Neural cell (in vitro differentiated cells): ENCODE measurements around the gene NLRP10. TPM values are rescaled to one million over a fixed set of nuclear protein-coding genes. Genes with fewer than 3 reads are reported as not detected.
"Not testable (repeated sequence)": the region's sequence is repeated elsewhere in the genome, so short reads cannot be mapped to it uniquely, and the experiment has no call there.

Source experiments
- H2AFZ ChIP-seq: fragments of 200-600, 300-800 bp; sonication (generic), shearing (Covaris generic); 2 replicates; pipeline ENCODE4 v1.6.0; 2014; ENCODE audit warnings: low read depth, mild to moderate bottlenecking, antibody characterized with exemption, low read length, moderate library complexity
- H3F3A ChIP-seq: fragments of 200-600 bp; shearing (Covaris generic); 2 replicates; pipeline ENCODE4 v1.6.1; 2016; ENCODE audit warnings: mild to moderate bottlenecking, moderate library complexity, mixed read lengths, antibody characterized with exemption, low read length; ENCODE audit not compliant: insufficient read depth, poor library complexity, severe bottlenecking
- H3K27ac ChIP-seq: fragments of 200-600, 300-800 bp; sonication (generic), shearing (Covaris generic); 2 replicates; pipeline ENCODE4 v1.5.1; 2014; ENCODE audit warnings: mild to moderate bottlenecking, low read length, moderate library complexity
- H3K27me3 ChIP-seq: fragments of 300-800, 200-600 bp; sonication (generic), shearing (Covaris generic); 2 replicates; pipeline ENCODE4 v1.6.0; 2014; ENCODE audit warnings: mild to moderate bottlenecking, low read depth, low read length, moderate library complexity; ENCODE audit not compliant: insufficient read depth
- H3K36me3 ChIP-seq: fragments of 300-800, 200-600 bp; sonication (generic), shearing (Covaris generic); 2 replicates; pipeline ENCODE4 v1.5.1; 2014; ENCODE audit warnings: mild to moderate bottlenecking, antibody characterized with exemption, low read length, moderate library complexity; ENCODE audit not compliant: insufficient read depth
- H3K4me2 ChIP-seq: fragments of 300-800, 200-600 bp; sonication (generic), shearing (Covaris generic); 2 replicates; pipeline ENCODE4 v1.6.0; 2014; ENCODE audit warnings: mild to moderate bottlenecking, low read length
- H3K4me3 ChIP-seq: fragments of 300-800, 200-600 bp; sonication (generic), shearing (Covaris generic); 2 replicates; pipeline ENCODE4 v1.5.1; 2014; ENCODE audit warnings: mild to moderate bottlenecking, low read length, moderate library complexity
- H3K79me2 ChIP-seq: fragments of 200-600 bp; shearing (Covaris generic); replicated peaks from 2 replicates; pipeline ENCODE4 v1.6.0; 2014; ENCODE audit warnings: mild to moderate bottlenecking, low read length, moderate library complexity; ENCODE audit not compliant: insufficient read depth
- H3K9ac ChIP-seq: fragments of 300-800, 200-600 bp; sonication (generic), shearing (Covaris generic); 2 replicates; pipeline ENCODE4 v1.6.1; 2016; ENCODE audit warnings: mild to moderate bottlenecking, low read length, mixed read lengths
- H3K9me2 ChIP-seq: fragments of 200-600 bp; shearing (Covaris generic); 2 replicates; pipeline ENCODE4 v1.6.1; 2016; ENCODE audit warnings: mild to moderate bottlenecking, low read length, mixed read lengths; ENCODE audit not compliant: insufficient read depth
- H3K9me3 ChIP-seq: fragments of 200-600, 300-800 bp; sonication (generic), shearing (Covaris generic); 2 replicates; pipeline ENCODE4 v1.6.1; 2016; ENCODE audit warnings: mild to moderate bottlenecking, mixed run types, low read length, moderate library complexity, mixed read lengths
- H4K20me1 ChIP-seq: fragments of 200-600 bp; shearing (Covaris generic); 2 replicates; pipeline ENCODE4 v1.6.1; 2016; ENCODE audit warnings: mild to moderate bottlenecking, mixed run types; ENCODE audit not compliant: insufficient read depth
- CTCF ChIP-seq: fragments of 450-650 bp; IDR thresholded peaks from 2 replicates; pipeline ENCODE4 v1.5.1; 2014; ENCODE audit warnings: antibody characterized with exemption, mild to moderate bottlenecking, moderate library complexity; ENCODE audit not compliant: poor library complexity, severe bottlenecking
- EP300 ChIP-seq: fragments of 450-650 bp; conservative IDR thresholded peaks from 2 replicates; pipeline ENCODE4 v1.6.1; 2014; ENCODE audit warnings: antibody characterized with exemption, mild to moderate bottlenecking, moderate library complexity; ENCODE audit not compliant: poor library complexity, severe bottlenecking
- MXI1 ChIP-seq: fragments of 450-650 bp; conservative IDR thresholded peaks from 2 replicates; pipeline ENCODE4 v1.6.1; 2014; ENCODE audit warnings: antibody characterized with exemption, mild to moderate bottlenecking; ENCODE audit not compliant: poor library complexity, severe bottlenecking
- POLR2AphosphoS5 ChIP-seq: IDR thresholded peaks from 2 replicates; pipeline ENCODE4 v1.6.1; 2012
- RAD21 ChIP-seq: fragments of 450-650 bp; conservative IDR thresholded peaks from 2 replicates; pipeline ENCODE4 v1.6.1; 2014; ENCODE audit warnings: antibody characterized with exemption, mild to moderate bottlenecking, moderate library complexity
- REST ChIP-seq: IDR thresholded peaks from 2 replicates; pipeline ENCODE4 v1.6.1; 2012; ENCODE audit warnings: borderline replicate concordance
- SMC3 ChIP-seq: fragments of 450-650 bp; conservative IDR thresholded peaks from 2 replicates; pipeline ENCODE4 v1.6.1; 2014; ENCODE audit warnings: antibody characterized with exemption, mild to moderate bottlenecking, moderate library complexity; ENCODE audit not compliant: poor library complexity
- TAF1 ChIP-seq: IDR thresholded peaks from 2 replicates; pipeline ENCODE4 v1.6.1; 2012; ENCODE audit warnings: low read depth
- polyA plus RNA-seq: library from polyadenylated mRNA; depleted of rRNA; stranded (reverse); fragments of >200 nt; gene quantifications from 2 replicates; pipeline ENCODE4 v1.2.3, GENCODE V29; 2014

Gene NLRP10
- polyA plus RNA-seq, 1 donor from 2014 or later, result not detected

- peaks cover 14% of the 10 kb centered on the region for H3K36me3 ChIP-seq
- H2AFZ ChIP-seq, result no peak overlapping the region
- TF ChIP-seq MXI1 (no peak), POLR2AphosphoS5 (no peak), EP300 (no peak), REST (no peak), SMC3 (no peak), CTCF (no peak), TAF1 (no peak), RAD21 (no peak)
- no peak overlapping the region for H3K9ac ChIP-seq
- H3K4me2 ChIP-seq, result no peak overlapping the region
- H3F3A ChIP-seq, result no peaks in the 10 kb centered on the region
- no peaks in the 10 kb centered on the region for H3K9me3 ChIP-seq
- no peak overlapping the region for H3K4me3 ChIP-seq
- no peak overlapping the region for H3K27ac ChIP-seq
- H3K79me2 ChIP-seq, result no peaks in the 10 kb centered on the region
- no peaks in the 10 kb centered on the region for H4K20me1 ChIP-seq
- H3K27me3 ChIP-seq, result no peaks in the 10 kb centered on the region
- no peaks in the 10 kb centered on the region for H3K9me2 ChIP-seq
Observed at GRCh38 chr11:7994581-7995278, 29.5 kb upstream of the NLRP10 start.

- H4K20me1 ChIP-seq, H3K36me3 ChIP-seq, H3K27me3 ChIP-seq, H3K9me2 ChIP-seq, H3K9me3 ChIP-seq, H2AFZ ChIP-seq, H3F3A ChIP-seq: not testable (repeated sequence)
- Histone ChIP-seq H3K4me3 (peak overlapping the region; percentile 83), H3K27ac (peak overlapping the region; percentile 53), H3K79me2 (peaks cover 18% of the 10 kb centered on the region), H3K9ac (peak overlapping the region; percentile 69), H3K4me2 (peak overlapping the region; percentile 93)
Observed at GRCh38 chr11:7987560-7987883, 22.3 kb upstream of the NLRP10 start.
